ENCODE results near the gene SPACA7.

GRCh38 chr13:112366907-112367646, 9.1 kb upstream of the SPACA7 start:
- TF ChIP-seq POLR2A (IDR thresholded peaks at IDR 0.05), result no peak
- TF ChIP-seq CTCF (IDR thresholded peaks at IDR 0.05), result no peak

Measured in body of pancreas (tissue), 4 donors.